ENCODE data around the gene SLC2A1.

- TF ChIP-seq CTCF (IDR thresholded peaks at IDR 0.05) (no peak), POLR2A (IDR thresholded peaks at IDR 0.05) (no peak)
Observed at GRCh38 chr1:42938645-42939615, 19.7 kb downstream of the SLC2A1 start.
